HG03135 (cell line): ENCODE data around the gene RPRD1A.
"Not testable (repeated sequence)": the region's sequence is repeated elsewhere in the genome, so short reads cannot be mapped to it uniquely, and the experiment has no call there.

Experiments used
- ATAC-seq: cut with Tn5 transposase; IDR thresholded peaks from one replicate; pipeline ENCODE4 v1.9.1; 2021; ENCODE audit warnings: mild to moderate bottlenecking, moderate library complexity; ENCODE audit not compliant: unreplicated experiment

RPRD1A gene

DNA sequence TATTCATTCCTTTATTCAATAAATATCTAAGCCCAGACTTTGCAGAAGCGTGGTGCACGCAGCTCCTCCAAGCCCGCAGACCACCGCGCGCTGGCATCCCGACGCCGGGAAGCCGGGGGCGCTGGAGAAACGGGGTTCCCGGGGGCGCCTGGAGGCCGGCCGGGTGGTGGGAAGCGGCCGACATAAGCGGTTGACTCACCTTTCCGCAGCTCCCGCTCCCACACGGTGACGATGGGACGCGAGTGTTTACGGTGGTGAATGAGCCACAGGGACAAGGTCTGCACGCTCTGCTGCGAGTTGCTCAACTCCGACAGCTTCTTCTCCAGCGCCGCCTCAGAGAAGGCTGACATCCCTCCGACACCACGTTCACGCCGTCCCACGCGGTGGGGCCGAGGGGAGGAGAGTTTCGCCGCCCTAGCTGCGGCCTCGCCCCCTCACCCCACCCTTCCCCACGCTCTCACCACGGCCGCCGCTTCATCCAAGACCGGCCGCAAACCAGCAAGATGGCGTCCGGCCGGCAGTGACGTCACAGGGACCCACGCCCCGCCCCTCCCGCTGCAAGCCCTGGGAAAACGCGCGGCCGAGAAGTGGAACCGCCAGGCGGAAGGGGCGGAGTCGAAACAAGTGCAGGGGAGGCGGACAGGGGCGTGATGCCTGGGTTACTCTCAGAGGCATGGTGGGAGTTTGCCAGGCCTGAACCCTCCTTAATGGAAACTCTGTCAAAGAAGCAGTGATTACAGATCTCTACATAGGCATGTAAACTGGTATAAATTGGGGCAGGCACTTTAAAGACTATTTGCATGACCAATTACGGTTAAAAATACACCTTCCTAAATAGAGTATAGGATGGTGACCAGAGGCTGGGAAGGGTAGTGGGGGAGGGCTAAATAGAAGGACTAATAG is at the start of gene RPRD1A:
RPRD1A (minus strand) TSS at position 505 of the 903 bp plus-strand sequence; CDS start at position 350, 155 bp downstream.
- peak; percentile 96 for ATAC-seq

- ATAC-seq = not testable (repeated sequence)
Observed at GRCh38 chr18:36116771-36117170, 49.4 kb upstream of the RPRD1A start.

GRCh38 chr18:36114738-36115137 is 47.4 kb upstream of the RPRD1A start:
- ATAC-seq = no peak

DNA sequence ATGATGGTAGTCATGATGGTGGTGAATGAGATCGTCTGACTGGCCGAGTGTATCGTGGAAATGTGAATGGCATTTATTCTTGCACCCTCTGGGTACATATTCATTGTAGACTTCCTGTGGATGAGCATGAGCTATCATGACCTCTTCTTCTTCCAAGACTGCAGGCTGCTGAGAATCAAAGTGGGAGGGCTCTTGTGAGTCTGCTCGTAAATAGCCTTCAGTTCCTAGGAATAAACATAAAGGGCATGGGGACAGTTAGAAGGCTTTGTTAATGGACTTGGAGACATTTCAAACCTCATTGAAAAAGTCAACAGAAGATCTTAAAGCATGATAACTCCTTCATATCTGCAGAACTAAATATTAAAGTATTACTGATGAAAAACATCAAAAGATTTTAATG is 46.9 kb upstream of the RPRD1A start:
- no peak for ATAC-seq

- no peak for ATAC-seq
Observed at GRCh38 chr18:36112302-36112701, 44.9 kb upstream of the RPRD1A start.

DNA sequence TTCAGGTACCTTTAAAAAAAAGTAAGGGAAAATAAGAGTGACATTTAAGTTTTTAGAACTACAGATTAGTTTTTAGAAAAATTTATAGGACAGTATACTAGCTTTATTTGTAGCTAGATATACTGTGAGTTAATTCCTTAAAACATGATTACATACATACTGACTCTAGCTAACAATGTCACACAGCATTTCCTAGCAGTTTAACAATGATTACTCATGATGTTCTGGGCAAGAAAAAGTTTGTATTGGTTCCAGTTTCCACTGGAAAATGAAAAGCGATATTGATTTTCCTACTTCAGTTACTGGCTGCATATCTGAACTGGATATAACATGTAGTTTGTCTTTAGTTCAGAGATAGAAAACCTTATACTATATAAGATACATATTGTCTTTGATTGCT is 42.4 kb upstream of the RPRD1A start:
- no peak for ATAC-seq

DNA sequence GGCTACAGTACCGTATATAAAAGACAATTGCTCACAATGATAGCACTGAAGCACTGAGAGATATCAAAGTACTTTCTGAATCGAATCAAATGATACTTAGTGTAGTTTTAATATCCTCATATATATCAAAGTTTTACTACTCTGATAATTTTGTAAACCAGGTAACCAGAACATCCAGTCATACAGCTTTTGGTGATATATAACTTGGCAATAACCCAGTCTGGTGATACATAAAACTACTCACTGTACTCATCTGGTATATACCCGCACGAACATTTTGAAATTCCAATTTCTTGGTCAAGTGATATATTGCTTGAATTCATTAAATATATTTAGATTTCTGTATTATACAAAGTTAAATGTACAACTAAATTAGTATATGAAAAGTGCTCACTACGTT is 41.2 kb upstream of the RPRD1A start:
- ATAC-seq = no peak

DNA sequence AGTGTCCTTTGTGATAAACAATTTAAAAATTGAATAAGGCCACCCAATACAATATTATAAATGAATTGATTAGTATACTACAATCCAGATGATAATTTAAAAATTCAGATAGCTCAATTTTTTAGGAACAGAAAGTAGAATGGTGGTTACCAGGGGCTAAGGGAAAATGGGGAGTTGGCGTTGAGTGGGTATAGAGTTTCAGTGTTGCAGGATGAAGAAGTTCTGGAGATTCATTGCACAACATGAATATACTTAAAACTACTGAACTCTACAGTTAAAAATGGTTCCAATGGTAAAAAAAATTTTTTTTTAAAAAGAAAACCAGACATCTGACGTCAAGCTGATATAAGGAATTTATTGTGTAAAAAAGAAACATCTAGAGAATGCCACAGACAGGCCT is 40.8 kb upstream of the RPRD1A start:
- ATAC-seq = no peak

GRCh38 chr18:36107477-36107876 is 40.1 kb upstream of the RPRD1A start:
- no peak for ATAC-seq

DNA sequence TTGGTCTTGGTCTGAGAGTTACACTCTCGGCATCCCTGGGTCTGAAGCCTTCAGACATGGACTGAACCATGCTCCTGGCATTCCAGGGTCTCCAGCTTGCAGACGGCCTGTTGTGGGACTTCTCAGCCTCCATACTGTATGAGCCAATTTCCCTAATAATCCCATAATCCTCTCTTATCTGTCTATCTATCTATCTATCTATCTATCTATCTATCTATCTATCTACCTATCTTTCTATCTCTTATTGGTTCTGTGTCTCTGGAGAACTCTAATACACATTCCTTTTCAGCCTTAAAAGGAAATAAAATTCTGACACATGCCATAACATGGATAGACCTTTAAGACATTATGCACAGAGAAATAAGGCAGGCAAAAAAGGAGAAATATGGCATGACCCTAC is 37.4 kb upstream of the RPRD1A start:
- ATAC-seq = no peak

GRCh38 chr18:36101943-36102342 is 34.6 kb upstream of the RPRD1A start:
- no peak for ATAC-seq

- no peak for ATAC-seq
Observed at GRCh38 chr18:36099311-36099710, 32.0 kb upstream of the RPRD1A start.

- ATAC-seq = no peak
Observed at GRCh38 chr18:36096955-36097354, 29.6 kb upstream of the RPRD1A start.

GRCh38 chr18:36095936-36096519 is 28.7 kb upstream of the RPRD1A start:
- no peak for ATAC-seq

- no peak for ATAC-seq
Observed at GRCh38 chr18:36094431-36094830, 27.1 kb upstream of the RPRD1A start.

- not testable (repeated sequence) for ATAC-seq
Observed at GRCh38 chr18:36092116-36092515, 24.8 kb upstream of the RPRD1A start.

- ATAC-seq = no peak
Observed at GRCh38 chr18:36089001-36089400, 21.6 kb upstream of the RPRD1A start.

GRCh38 chr18:36088256-36088655 is 20.9 kb upstream of the RPRD1A start:
- ATAC-seq = no peak

GRCh38 chr18:36086186-36086585 is 18.8 kb upstream of the RPRD1A start:
- ATAC-seq = no peak

GRCh38 chr18:36085195-36085594 is 17.8 kb upstream of the RPRD1A start:
- no peak for ATAC-seq

DNA sequence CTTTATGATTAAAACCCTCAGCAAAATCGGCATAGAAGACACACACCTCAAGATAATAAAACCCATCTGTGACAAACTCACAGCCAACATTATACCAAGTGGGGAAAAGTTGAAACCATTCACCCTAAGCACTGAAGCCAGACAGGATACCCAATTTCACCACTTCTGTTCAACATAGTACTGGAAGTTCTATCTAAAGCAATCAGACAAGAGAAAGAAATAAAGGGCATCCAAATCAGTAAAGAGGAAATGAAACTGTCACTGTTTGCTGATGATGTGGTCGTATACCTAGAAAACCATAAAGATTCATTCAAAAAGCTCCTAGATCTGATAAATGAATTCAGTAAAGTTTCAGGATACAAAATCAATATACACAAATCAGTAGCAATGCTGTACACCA is 16.4 kb upstream of the RPRD1A start:
- no peak for ATAC-seq

- not testable (repeated sequence) for ATAC-seq
Observed at GRCh38 chr18:36081118-36081517, 13.8 kb upstream of the RPRD1A start.
